GM23338 (cell line): ENCODE data around the gene FOXC2. TPM values are rescaled to one million over a fixed set of nuclear protein-coding genes. Genes with fewer than 3 reads are reported as not detected.

Source experiments
- ATAC-seq: fragments of 200-7000 bp; cut with Tn5 transposase; 3 replicates; pipeline ENCODE4 v1.9.1; 2020
- DNase-seq: peaks from one replicate; pipeline ENCODE4 v3.0.0-alpha.2; 2015; ENCODE audit warnings: low spot score
- H2AFZ ChIP-seq: fragments of 200-600 bp; sonication (generic); 2 replicates; pipeline ENCODE4 v1.8.0; 2016; ENCODE audit warnings: antibody characterized with exemption, mild to moderate bottlenecking, moderate library complexity
- H3F3A ChIP-seq: fragments of 200-600 bp; sonication (generic); replicated peaks from 2 replicates; pipeline ENCODE4 v1.8.0; 2017; ENCODE audit warnings: antibody characterized with exemption, mixed run types, low read depth
- H3K27ac ChIP-seq: fragments of 200-600 bp; sonication (generic); 2 replicates; pipeline ENCODE4 v1.6.1; 2016; ENCODE audit warnings: low read depth
- H3K27me3 ChIP-seq: fragments of 200-600 bp; sonication (generic); 2 replicates; pipeline ENCODE4 v1.8.0; 2016; ENCODE audit warnings: mild to moderate bottlenecking, mixed run types, moderate library complexity; ENCODE audit not compliant: insufficient read depth
- H3K36me3 ChIP-seq: fragments of 200-600 bp; sonication (generic); 2 replicates; pipeline ENCODE4 v1.8.0; 2016; ENCODE audit warnings: mild to moderate bottlenecking; ENCODE audit not compliant: insufficient read depth
- H3K4me1 ChIP-seq: fragments of 200-600 bp; sonication (generic); 2 replicates; pipeline ENCODE4 v1.8.0; 2016; ENCODE audit warnings: mild to moderate bottlenecking, moderate library complexity; ENCODE audit not compliant: insufficient read depth
- H3K4me2 ChIP-seq: fragments of 200-600 bp; sonication (generic); 2 replicates; pipeline ENCODE4 v1.7.1; 2017; ENCODE audit warnings: mixed run types
- H3K4me3 ChIP-seq: fragments of 200-600 bp; sonication (generic); 2 replicates; pipeline ENCODE4 v1.6.1; 2016; ENCODE audit warnings: mixed run types
- H3K79me2 ChIP-seq: fragments of 200-600 bp; sonication (generic); replicated peaks from 2 replicates; pipeline ENCODE4 v1.8.0; 2017; ENCODE audit warnings: mild to moderate bottlenecking; ENCODE audit not compliant: insufficient read depth
- H3K9me2 ChIP-seq: fragments of 200-600 bp; sonication (generic); 2 replicates; pipeline ENCODE4 v1.8.0; 2017; ENCODE audit not compliant: insufficient read depth
- H4K20me1 ChIP-seq: fragments of 200-600 bp; sonication (generic); replicated peaks from 2 replicates; pipeline ENCODE4 v1.8.0; 2017; ENCODE audit warnings: mild to moderate bottlenecking; ENCODE audit not compliant: insufficient read depth
- H3K27ac Mint-ChIP-seq: 2 replicates; pipeline ENCODE4 v1.8.0; 2020; ENCODE audit warnings: inconsistent platforms, mild to moderate bottlenecking, moderate library complexity, mixed read lengths
- H3K27me3 Mint-ChIP-seq: 3 replicates; pipeline ENCODE4 v1.8.0; 2022; ENCODE audit warnings: low read depth, mild to moderate bottlenecking, moderate library complexity, mixed read lengths, inconsistent platforms; ENCODE audit not compliant: insufficient read depth, poor library complexity
- H3K36me3 Mint-ChIP-seq: 3 replicates; pipeline ENCODE4 v1.8.0; 2021; ENCODE audit warnings: low read depth, mild to moderate bottlenecking, inconsistent platforms, moderate library complexity, mixed read lengths
- H3K4me1 Mint-ChIP-seq: 3 replicates; pipeline ENCODE4 v1.8.0; 2020; ENCODE audit warnings: mild to moderate bottlenecking, inconsistent platforms, mixed read lengths
- H3K4me3 Mint-ChIP-seq: 3 replicates; pipeline ENCODE4 v1.8.0; 2021; ENCODE audit warnings: moderate library complexity, mild to moderate bottlenecking, inconsistent platforms, mixed read lengths
- H3K9me3 Mint-ChIP-seq: 3 replicates; pipeline ENCODE4 v1.8.0; 2020; ENCODE audit warnings: moderate library complexity, mild to moderate bottlenecking, inconsistent platforms, mixed read lengths
- EZH2 ChIP-seq: fragments of 200-600 bp; sonication (generic); IDR thresholded peaks from one replicate; pipeline ENCODE4 v1.8.0; 2017; ENCODE audit warnings: antibody characterized with exemption, mild to moderate bottlenecking, low read depth; ENCODE audit not compliant: unreplicated experiment
- EZH2phosphoT487 ChIP-seq: fragments of 200-600 bp; sonication (generic); IDR thresholded peaks from one replicate; pipeline ENCODE4 v1.8.1; 2018; ENCODE audit warnings: antibody characterized with exemption; ENCODE audit not compliant: unreplicated experiment
- NANOG ChIP-seq: IDR thresholded peaks from 2 replicates; pipeline ENCODE4 v1.6.1; 2016; ENCODE audit warnings: antibody characterized with exemption, borderline replicate concordance
- STAT1 ChIP-seq: IDR thresholded peaks from one replicate; pipeline ENCODE4 v1.6.1; 2016; ENCODE audit warnings: antibody characterized with exemption; ENCODE audit not compliant: unreplicated experiment
- polyA plus RNA-seq: library from polyadenylated mRNA; unstranded; fragments of >200 nt; fragmentation: Nextera tagmentation; extraction: Ambion mirVana; gene quantifications from 2 replicates; pipeline ENCODE4 v1.2.1, GENCODE V29; 2016
- total RNA-seq: library from RNA; depleted of rRNA; stranded (reverse); fragments of >200 nt; shearing (Covaris generic); gene quantifications from 2 replicates; pipeline ENCODE4 v1.2.3, GENCODE V29; 2014
- TF ChIP-seq, protein P1 (sequence below), 2 experiments: fragments of 200-600 bp in 1 of 2; sonication (generic) in 1 of 2; conservative IDR thresholded peaks; 2 replicates each; pipeline versions ENCODE4 v1.5.1 to v1.6.1; 2016 to 2017; ENCODE audit warnings: antibody characterized with exemption in 2 of 2, low read depth in 2 of 2, mild to moderate bottlenecking in 2 of 2, moderate library complexity in 1 of 2
- TF ChIP-seq, protein P2 (sequence below): fragments of 250-450 bp; sonication (Bioruptor Pico); IDR thresholded peaks from 2 replicates; pipeline ENCODE4 v1.5.0; 2020; ENCODE audit warnings: mild to moderate bottlenecking, moderate library complexity

The FOXC2 gene
- total and polyA plus RNA-seq, 2 experiments from 2014 or later, result 0.16 TPM; not detected in 1

DNA sequence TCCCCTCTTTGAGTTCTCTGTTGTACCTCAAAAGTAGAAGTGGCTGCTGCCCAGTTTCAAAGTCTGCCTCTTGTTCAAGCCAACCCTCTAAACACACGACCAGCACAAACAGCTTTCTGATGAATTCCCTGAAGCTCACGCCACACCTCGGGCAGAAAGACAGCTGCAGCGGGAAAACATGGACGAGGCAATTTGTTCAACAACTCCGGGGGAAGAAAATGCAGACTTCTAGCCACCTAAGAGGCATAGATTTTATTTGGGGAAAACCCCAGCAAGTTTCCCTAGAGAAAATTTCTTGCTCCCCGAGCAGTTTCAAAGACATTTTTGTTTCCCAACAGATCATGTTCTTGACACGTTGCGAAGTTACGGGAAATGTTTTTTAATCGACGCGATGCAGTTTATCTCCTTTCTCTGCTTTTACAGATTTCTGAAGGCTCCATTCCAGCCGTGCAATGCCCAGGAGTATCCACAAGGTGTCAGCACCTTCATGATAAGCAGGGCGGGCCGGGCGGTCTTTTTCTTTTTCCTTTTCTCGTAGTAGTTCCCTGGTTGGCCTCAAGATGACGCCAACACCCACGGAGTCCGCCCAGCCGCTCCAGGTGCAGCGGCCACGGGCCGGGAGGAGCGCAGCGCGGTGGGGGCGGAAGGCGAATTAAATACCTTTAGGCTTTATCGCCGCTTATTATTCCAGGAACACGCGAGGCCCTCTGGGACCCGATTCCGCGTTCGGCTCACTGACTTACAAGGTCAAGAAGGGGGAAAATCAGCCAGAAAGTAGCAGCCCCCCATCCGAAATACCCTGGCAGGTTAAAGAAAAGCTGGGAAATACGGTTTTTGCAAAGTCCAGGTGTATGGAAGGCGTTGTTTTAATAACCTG is 2.9 kb upstream of the FOXC2 start:
- Mint-ChIP-seq H3K9me3 (peaks cover under 1% of the 10 kb centered on the region; the same call in 1 of the 3 replicates), H3K36me3 (no peaks in the 10 kb centered on the region), H3K27me3 (peaks cover 60% of the 10 kb centered on the region), H3K4me1 (peaks cover 30% of the 10 kb centered on the region), H3K27ac (no peak overlapping the region), H3K4me3 (peak overlapping the region; percentile 64)
- peak overlapping the region; percentile 80 for H3K4me2 ChIP-seq
- no peaks in the 10 kb centered on the region for H3K79me2 ChIP-seq
- H3K9me2 ChIP-seq, result no peaks in the 10 kb centered on the region
- DNase-seq, result peak; percentile 96
- H3K36me3 ChIP-seq, result no peaks in the 10 kb centered on the region
- peak; percentile 11 for ATAC-seq
- peaks cover 26% of the 10 kb centered on the region for H3K4me1 ChIP-seq
- peaks cover 62% of the 10 kb centered on the region for H3K27me3 ChIP-seq
- H3K4me3 ChIP-seq, result peak overlapping the region; percentile 53
- H4K20me1 ChIP-seq, result peaks cover 11% of the 10 kb centered on the region; the same call in 1 of the 2 replicates
- H3K27ac ChIP-seq, result no peak overlapping the region
- peak overlapping the region; percentile 80 for H2AFZ ChIP-seq
- TF ChIP-seq STAT1 (no peak), EZH2 (peak; percentile 53), EZH2phosphoT487 (no peak), NANOG (no peak)
- TF ChIP-seq, protein P1, sequence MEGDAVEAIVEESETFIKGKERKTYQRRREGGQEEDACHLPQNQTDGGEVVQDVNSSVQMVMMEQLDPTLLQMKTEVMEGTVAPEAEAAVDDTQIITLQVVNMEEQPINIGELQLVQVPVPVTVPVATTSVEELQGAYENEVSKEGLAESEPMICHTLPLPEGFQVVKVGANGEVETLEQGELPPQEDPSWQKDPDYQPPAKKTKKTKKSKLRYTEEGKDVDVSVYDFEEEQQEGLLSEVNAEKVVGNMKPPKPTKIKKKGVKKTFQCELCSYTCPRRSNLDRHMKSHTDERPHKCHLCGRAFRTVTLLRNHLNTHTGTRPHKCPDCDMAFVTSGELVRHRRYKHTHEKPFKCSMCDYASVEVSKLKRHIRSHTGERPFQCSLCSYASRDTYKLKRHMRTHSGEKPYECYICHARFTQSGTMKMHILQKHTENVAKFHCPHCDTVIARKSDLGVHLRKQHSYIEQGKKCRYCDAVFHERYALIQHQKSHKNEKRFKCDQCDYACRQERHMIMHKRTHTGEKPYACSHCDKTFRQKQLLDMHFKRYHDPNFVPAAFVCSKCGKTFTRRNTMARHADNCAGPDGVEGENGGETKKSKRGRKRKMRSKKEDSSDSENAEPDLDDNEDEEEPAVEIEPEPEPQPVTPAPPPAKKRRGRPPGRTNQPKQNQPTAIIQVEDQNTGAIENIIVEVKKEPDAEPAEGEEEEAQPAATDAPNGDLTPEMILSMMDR (conservative IDR thresholded peaks at IDR 0.05; ENCODE audit: low read depth in 2 of 2), result peak; percentile 98 to 99
- TF ChIP-seq, protein P2, sequence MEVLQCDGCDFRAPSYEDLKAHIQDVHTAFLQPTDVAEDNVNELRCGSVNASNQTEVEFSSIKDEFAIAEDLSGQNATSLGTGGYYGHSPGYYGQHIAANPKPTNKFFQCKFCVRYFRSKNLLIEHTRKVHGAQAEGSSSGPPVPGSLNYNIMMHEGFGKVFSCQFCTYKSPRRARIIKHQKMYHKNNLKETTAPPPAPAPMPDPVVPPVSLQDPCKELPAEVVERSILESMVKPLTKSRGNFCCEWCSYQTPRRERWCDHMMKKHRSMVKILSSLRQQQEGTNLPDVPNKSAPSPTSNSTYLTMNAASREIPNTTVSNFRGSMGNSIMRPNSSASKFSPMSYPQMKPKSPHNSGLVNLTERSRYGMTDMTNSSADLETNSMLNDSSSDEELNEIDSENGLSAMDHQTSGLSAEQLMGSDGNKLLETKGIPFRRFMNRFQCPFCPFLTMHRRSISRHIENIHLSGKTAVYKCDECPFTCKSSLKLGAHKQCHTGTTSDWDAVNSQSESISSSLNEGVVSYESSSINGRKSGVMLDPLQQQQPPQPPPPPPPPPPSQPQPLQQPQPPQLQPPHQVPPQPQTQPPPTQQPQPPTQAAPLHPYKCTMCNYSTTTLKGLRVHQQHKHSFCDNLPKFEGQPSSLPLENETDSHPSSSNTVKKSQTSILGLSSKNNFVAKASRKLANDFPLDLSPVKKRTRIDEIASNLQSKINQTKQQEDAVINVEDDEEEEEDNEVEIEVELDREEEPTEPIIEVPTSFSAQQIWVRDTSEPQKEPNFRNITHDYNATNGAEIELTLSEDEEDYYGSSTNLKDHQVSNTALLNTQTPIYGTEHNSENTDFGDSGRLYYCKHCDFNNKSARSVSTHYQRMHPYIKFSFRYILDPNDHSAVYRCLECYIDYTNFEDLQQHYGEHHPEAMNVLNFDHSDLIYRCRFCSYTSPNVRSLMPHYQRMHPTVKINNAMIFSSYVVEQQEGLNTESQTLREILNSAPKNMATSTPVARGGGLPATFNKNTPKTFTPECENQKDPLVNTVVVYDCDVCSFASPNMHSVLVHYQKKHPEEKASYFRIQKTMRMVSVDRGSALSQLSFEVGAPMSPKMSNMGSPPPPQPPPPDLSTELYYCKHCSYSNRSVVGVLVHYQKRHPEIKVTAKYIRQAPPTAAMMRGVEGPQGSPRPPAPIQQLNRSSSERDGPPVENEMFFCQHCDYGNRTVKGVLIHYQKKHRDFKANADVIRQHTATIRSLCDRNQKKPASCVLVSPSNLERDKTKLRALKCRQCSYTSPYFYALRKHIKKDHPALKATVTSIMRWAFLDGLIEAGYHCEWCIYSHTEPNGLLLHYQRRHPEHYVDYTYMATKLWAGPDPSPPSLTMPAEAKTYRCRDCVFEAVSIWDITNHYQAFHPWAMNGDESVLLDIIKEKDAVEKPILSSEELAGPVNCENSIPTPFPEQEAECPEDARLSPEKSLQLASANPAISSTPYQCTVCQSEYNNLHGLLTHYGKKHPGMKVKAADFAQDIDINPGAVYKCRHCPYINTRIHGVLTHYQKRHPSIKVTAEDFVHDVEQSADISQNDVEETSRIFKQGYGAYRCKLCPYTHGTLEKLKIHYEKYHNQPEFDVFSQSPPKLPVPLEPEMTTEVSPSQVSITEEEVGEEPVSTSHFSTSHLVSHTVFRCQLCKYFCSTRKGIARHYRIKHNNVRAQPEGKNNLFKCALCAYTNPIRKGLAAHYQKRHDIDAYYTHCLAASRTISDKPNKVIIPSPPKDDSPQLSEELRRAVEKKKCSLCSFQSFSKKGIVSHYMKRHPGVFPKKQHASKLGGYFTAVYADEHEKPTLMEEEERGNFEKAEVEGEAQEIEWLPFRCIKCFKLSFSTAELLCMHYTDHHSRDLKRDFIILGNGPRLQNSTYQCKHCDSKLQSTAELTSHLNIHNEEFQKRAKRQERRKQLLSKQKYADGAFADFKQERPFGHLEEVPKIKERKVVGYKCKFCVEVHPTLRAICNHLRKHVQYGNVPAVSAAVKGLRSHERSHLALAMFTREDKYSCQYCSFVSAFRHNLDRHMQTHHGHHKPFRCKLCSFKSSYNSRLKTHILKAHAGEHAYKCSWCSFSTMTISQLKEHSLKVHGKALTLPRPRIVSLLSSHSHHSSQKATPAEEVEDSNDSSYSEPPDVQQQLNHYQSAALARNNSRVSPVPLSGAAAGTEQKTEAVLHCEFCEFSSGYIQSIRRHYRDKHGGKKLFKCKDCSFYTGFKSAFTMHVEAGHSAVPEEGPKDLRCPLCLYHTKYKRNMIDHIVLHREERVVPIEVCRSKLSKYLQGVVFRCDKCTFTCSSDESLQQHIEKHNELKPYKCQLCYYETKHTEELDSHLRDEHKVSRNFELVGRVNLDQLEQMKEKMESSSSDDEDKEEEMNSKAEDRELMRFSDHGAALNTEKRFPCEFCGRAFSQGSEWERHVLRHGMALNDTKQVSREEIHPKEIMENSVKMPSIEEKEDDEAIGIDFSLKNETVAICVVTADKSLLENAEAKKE, result no peak
- peaks cover 7% of the 10 kb centered on the region for H3F3A ChIP-seq
